ENCODE measurements around the gene RRP8. TPM values are rescaled to one million over a fixed set of nuclear protein-coding genes. Genes with fewer than 3 reads are reported as not detected.

RRP8 gene
- polyA plus RNA-seq, 1 donor from 2014 or later: 23.4 TPM

DNA sequence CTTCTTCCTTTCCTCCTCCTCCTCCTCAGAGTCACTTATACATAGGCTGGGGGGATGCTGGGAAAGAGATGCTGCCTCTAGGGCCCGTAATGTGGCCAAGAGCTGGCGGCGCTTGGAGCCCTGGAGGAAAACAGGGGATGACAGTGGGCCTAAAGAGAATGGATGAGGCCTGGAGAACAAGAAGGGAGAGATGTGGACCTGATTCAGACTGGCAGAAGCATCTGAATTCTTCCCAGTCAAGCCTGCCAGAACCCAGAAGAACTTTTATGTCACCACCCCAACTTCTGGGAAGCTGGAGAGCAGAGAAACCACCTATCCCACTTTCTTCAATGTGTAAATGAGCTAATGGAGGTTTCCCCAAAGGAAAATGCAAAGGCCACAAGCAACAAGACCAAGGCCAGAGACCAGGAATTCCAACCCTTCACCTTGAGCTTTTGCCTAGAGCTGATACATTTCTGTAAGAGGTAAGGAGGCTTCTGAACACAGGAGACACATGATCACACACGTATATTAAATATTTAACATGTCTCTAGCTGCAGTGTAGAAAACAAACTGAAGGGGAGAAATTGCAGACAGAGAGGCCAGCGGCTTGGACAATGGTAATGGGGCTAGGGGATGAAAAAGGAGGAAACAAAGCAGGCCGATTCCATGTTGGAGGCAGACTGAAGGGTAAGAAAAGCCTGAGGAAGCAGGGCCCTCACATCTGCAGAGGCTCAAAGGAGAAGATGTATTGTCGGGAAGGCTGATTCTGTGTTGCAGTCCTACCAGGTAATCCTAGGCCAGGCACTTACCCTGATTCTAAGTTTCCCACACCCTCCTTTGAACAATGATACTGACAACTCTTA, 1.1 kb downstream of the RRP8 start:
- Histone ChIP-seq H3F3A (ENCODE audit: insufficient read depth, low read length, poor library complexity, severe bottlenecking) (peaks cover 5% of the 10 kb centered on the region), H3K4me3 (ENCODE audit: low read length) (peak overlapping the region; percentile 86), H3K27ac (ENCODE audit: low read length) (no peak overlapping the region), H3K4me2 (ENCODE audit: low read length) (peak overlapping the region; percentile 79), H3K9me3 (ENCODE audit: low read length) (no peaks in the 10 kb centered on the region), H2AFZ (ENCODE audit: low read depth, low read length) (no peak overlapping the region), H3K36me3 (ENCODE audit: insufficient read depth, low read length) (peaks cover 3% of the 10 kb centered on the region), H3K79me2 (replicated peaks; ENCODE audit: insufficient read depth, low read length) (peaks cover 37% of the 10 kb centered on the region), H3K9ac (ENCODE audit: low read length) (peak overlapping the region; percentile 72), H4K20me1 (ENCODE audit: insufficient read depth) (no peaks in the 10 kb centered on the region), H3K9me2 (ENCODE audit: insufficient read depth, low read length) (no peaks in the 10 kb centered on the region), H3K27me3 (ENCODE audit: insufficient read depth, low read depth, low read length) (no peaks in the 10 kb centered on the region)
- no peak for TF ChIP-seq EZH2 (IDR thresholded peaks at IDR 0.05; ENCODE audit: borderline replicate concordance, insufficient read depth, low read length, poor library complexity, severe bottlenecking)
- no peak for TF ChIP-seq POLR2AphosphoS5 (IDR thresholded peaks at IDR 0.05)
- TF ChIP-seq, protein P1, sequence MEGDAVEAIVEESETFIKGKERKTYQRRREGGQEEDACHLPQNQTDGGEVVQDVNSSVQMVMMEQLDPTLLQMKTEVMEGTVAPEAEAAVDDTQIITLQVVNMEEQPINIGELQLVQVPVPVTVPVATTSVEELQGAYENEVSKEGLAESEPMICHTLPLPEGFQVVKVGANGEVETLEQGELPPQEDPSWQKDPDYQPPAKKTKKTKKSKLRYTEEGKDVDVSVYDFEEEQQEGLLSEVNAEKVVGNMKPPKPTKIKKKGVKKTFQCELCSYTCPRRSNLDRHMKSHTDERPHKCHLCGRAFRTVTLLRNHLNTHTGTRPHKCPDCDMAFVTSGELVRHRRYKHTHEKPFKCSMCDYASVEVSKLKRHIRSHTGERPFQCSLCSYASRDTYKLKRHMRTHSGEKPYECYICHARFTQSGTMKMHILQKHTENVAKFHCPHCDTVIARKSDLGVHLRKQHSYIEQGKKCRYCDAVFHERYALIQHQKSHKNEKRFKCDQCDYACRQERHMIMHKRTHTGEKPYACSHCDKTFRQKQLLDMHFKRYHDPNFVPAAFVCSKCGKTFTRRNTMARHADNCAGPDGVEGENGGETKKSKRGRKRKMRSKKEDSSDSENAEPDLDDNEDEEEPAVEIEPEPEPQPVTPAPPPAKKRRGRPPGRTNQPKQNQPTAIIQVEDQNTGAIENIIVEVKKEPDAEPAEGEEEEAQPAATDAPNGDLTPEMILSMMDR (IDR thresholded peaks at IDR 0.05; ENCODE audit: poor library complexity, severe bottlenecking): no peak
- TF ChIP-seq, protein P2, sequence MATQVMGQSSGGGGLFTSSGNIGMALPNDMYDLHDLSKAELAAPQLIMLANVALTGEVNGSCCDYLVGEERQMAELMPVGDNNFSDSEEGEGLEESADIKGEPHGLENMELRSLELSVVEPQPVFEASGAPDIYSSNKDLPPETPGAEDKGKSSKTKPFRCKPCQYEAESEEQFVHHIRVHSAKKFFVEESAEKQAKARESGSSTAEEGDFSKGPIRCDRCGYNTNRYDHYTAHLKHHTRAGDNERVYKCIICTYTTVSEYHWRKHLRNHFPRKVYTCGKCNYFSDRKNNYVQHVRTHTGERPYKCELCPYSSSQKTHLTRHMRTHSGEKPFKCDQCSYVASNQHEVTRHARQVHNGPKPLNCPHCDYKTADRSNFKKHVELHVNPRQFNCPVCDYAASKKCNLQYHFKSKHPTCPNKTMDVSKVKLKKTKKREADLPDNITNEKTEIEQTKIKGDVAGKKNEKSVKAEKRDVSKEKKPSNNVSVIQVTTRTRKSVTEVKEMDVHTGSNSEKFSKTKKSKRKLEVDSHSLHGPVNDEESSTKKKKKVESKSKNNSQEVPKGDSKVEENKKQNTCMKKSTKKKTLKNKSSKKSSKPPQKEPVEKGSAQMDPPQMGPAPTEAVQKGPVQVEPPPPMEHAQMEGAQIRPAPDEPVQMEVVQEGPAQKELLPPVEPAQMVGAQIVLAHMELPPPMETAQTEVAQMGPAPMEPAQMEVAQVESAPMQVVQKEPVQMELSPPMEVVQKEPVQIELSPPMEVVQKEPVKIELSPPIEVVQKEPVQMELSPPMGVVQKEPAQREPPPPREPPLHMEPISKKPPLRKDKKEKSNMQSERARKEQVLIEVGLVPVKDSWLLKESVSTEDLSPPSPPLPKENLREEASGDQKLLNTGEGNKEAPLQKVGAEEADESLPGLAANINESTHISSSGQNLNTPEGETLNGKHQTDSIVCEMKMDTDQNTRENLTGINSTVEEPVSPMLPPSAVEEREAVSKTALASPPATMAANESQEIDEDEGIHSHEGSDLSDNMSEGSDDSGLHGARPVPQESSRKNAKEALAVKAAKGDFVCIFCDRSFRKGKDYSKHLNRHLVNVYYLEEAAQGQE (IDR thresholded peaks at IDR 0.05; ENCODE audit: borderline replicate concordance): no peak
- TF ChIP-seq SMC3 (conservative IDR thresholded peaks at IDR 0.05; ENCODE audit: poor library complexity): no peak
- no peak for TF ChIP-seq TAF1 (IDR thresholded peaks at IDR 0.05; ENCODE audit: low read depth)
- no peak for TF ChIP-seq EP300 (conservative IDR thresholded peaks at IDR 0.05; ENCODE audit: poor library complexity, severe bottlenecking)
- no peak for TF ChIP-seq MXI1 (conservative IDR thresholded peaks at IDR 0.05; ENCODE audit: poor library complexity, severe bottlenecking)
- no peak for TF ChIP-seq RAD21 (conservative IDR thresholded peaks at IDR 0.05)

DNA sequence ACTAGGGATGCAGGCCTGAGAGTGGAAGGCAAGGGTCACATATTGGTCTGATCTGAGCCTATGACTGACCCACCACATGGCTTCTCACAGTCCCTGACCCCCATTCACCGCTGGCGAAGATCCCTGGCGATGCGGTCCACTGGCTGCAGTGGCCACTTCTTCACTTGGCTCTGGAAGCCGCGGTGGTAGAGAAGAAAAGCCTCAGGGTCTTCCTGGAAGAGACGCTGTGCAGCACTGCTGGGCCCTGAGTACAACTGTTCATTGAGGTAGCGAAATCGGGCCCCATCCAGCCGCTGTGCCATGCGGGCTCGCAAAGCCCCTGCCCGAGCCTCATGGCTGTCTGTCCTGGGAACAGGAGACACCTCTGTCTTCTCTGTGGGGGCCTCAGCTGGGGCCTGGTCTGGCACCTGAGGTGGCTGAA, 2.4 kb downstream of the RRP8 start:
- H2AFZ ChIP-seq (ENCODE audit: low read depth, low read length): no peak overlapping the region
- no peaks in the 10 kb centered on the region for H3K9me2 ChIP-seq (ENCODE audit: insufficient read depth, low read length)
- no peaks in the 10 kb centered on the region for H3K27me3 ChIP-seq (ENCODE audit: insufficient read depth, low read depth, low read length)
- H3K9ac ChIP-seq (ENCODE audit: low read length): no peak overlapping the region
- peaks cover 3% of the 10 kb centered on the region for H3K36me3 ChIP-seq (ENCODE audit: insufficient read depth, low read length)
- peaks cover 24% of the 10 kb centered on the region for H3K79me2 ChIP-seq (replicated peaks; ENCODE audit: insufficient read depth, low read length)
- TF ChIP-seq POLR2AphosphoS5 (IDR thresholded peaks at IDR 0.05): no peak
- no peak for TF ChIP-seq SMC3 (conservative IDR thresholded peaks at IDR 0.05; ENCODE audit: poor library complexity)
- TF ChIP-seq MXI1 (conservative IDR thresholded peaks at IDR 0.05; ENCODE audit: poor library complexity, severe bottlenecking): no peak
- no peak for TF ChIP-seq EP300 (conservative IDR thresholded peaks at IDR 0.05; ENCODE audit: poor library complexity, severe bottlenecking)
- TF ChIP-seq, protein P2 (IDR thresholded peaks at IDR 0.05; ENCODE audit: borderline replicate concordance): no peak
- TF ChIP-seq EZH2 (IDR thresholded peaks at IDR 0.05; ENCODE audit: borderline replicate concordance, insufficient read depth, low read length, poor library complexity, severe bottlenecking): no peak
- TF ChIP-seq, protein P1 (IDR thresholded peaks at IDR 0.05; ENCODE audit: poor library complexity, severe bottlenecking): no peak
- TF ChIP-seq TAF1 (IDR thresholded peaks at IDR 0.05; ENCODE audit: low read depth): no peak
- TF ChIP-seq RAD21 (conservative IDR thresholded peaks at IDR 0.05): no peak
- H3K4me2 ChIP-seq (ENCODE audit: low read length): no peak overlapping the region
- H4K20me1 ChIP-seq (ENCODE audit: insufficient read depth): no peaks in the 10 kb centered on the region
- no peak overlapping the region for H3K4me3 ChIP-seq (ENCODE audit: low read length)
- no peaks in the 10 kb centered on the region for H3K9me3 ChIP-seq (ENCODE audit: low read length)
- H3K27ac ChIP-seq (ENCODE audit: low read length): no peak overlapping the region
- H3F3A ChIP-seq (ENCODE audit: insufficient read depth, low read length, poor library complexity, severe bottlenecking): peaks cover 5% of the 10 kb centered on the region

All from neural cell (in vitro differentiated cells).